IPS-20b (cell line): Measurements from ENCODE around the gene SLC2A3.

ENCODE experiments used
- H3K27ac ChIP-seq: one replicate; pipeline ENCODE4 v1.5.1; 2013; ENCODE audit warnings: low read length
- H3K27me3 ChIP-seq: 2 replicates; pipeline ENCODE4 v1.6.1; 2013; ENCODE audit warnings: mild to moderate bottlenecking, low read length, inconsistent platforms; ENCODE audit not compliant: insufficient read depth
- H3K36me3 ChIP-seq: 2 replicates; pipeline ENCODE4 v1.6.1; 2013; ENCODE audit warnings: low read depth, mild to moderate bottlenecking, inconsistent platforms, low read length, moderate library complexity; ENCODE audit not compliant: insufficient read depth
- H3K4me1 ChIP-seq: 2 replicates; pipeline ENCODE4 v1.6.1; 2013; ENCODE audit warnings: mild to moderate bottlenecking, control low read depth, inconsistent platforms, low read length, moderate library complexity; ENCODE audit not compliant: insufficient read depth
- H3K4me3 ChIP-seq: 2 replicates; pipeline ENCODE4 v1.5.1; 2013; ENCODE audit warnings: mild to moderate bottlenecking, low read length, inconsistent platforms
- H3K9ac ChIP-seq: 2 replicates; pipeline ENCODE4 v1.6.1; 2013; ENCODE audit warnings: low read depth, mild to moderate bottlenecking, inconsistent platforms, low read length, moderate library complexity
- H3K9me3 ChIP-seq: 2 replicates; pipeline ENCODE4 v1.6.1; 2013; ENCODE audit warnings: mild to moderate bottlenecking, low read depth, low read length, inconsistent platforms; ENCODE audit not compliant: insufficient read depth

Gene SLC2A3

GRCh38 chr12:7872566-7873319, 63.2 kb downstream of the SLC2A3 start, which contains the start of gene SLC2A14:
TSS of gene SLC2A14 (minus strand) at chr12:7872915. CDS start at chr12:7869880, 3,035 bp downstream.
- Histone ChIP-seq H3K4me3 (no peak within 1 kb of the TSS), H3K9ac (no peak within 1 kb of the TSS), H3K36me3 (no peaks in the 10 kb centered on the region), H3K27me3 (no peaks in the 10 kb centered on the region), H3K9me3 (no peaks in the 10 kb centered on the region), H3K4me1 (no peaks in the 10 kb centered on the region), H3K27ac (no peak within 1 kb of the TSS)

GRCh38 chr12:7870335-7870734, 65.7 kb downstream of the SLC2A3 start:
- Histone ChIP-seq H3K27me3 (no peaks in the 10 kb centered on the region), H3K27ac (no peak overlapping the region), H3K9me3 (no peaks in the 10 kb centered on the region), H3K4me3 (no peak overlapping the region), H3K9ac (no peak overlapping the region), H3K4me1 (no peaks in the 10 kb centered on the region), H3K36me3 (no peaks in the 10 kb centered on the region)
